ENCODE measurements around the gene ANKS6. TPM values are rescaled to one million over a fixed set of nuclear protein-coding genes. Genes with fewer than 3 reads are reported as not detected.

ANKS6 gene
- total RNA-seq, 2 experiments from 2014 or later = 11.8 to 12.2 TPM

- Mint-ChIP-seq H3K4me1 (ENCODE audit: low read depth) (peaks cover 43% of the 10 kb centered on the region), H3K27me3 (no peaks in the 10 kb centered on the region), H3K4me3 (no peak overlapping the region), H3K36me3 (ENCODE audit: low read depth) (peaks cover 22% of the 10 kb centered on the region), H3K27ac (no peak overlapping the region), H3K9me3 (no peaks in the 10 kb centered on the region)
- ChIA-PET CTCF (no interaction called here), POLR2A (no interaction called here)
- Histone ChIP-seq H3K9me3 (ENCODE audit: control insufficient read depth in 1 of 2, insufficient read depth in 1 of 2, low read length in 2 of 2) (no peaks in the 10 kb centered on the region), H3K27me3 (ENCODE audit: control insufficient read depth in 1 of 2, insufficient read depth in 2 of 2, low read length in 2 of 2) (no peaks in the 10 kb centered on the region), H3K4me3 (ENCODE audit: low read length) (no peak overlapping the region), H3K4me1 (ENCODE audit: insufficient read depth, low read length) (peaks cover 31% of the 10 kb centered on the region), H3K36me3 (ENCODE audit: insufficient read depth, low read length) (peaks cover 9% of the 10 kb centered on the region), H3K27ac (ENCODE audit: low read depth in 1 of 2, low read length in 2 of 2) (no peak overlapping the region)
- intact Hi-C loops (cut with DNase I, micrococcal nuclease) = loop anchor here in 1 of 2 experiments (10.0 kb wide), 2 partner anchors 1088 to 1632 kb away; partner anchors contain the start of gene MSANTD3
- no peak for ATAC-seq (ENCODE audit: poor library complexity)
- DNase-seq = no peak
- TF ChIP-seq CTCF (IDR thresholded peaks at IDR 0.05) = no peak
Measured at GRCh38 chr9:98793031-98793430, 3.3 kb downstream of the ANKS6 start.

GRCh38 chr9:98791608-98792490 lies 4.5 kb downstream of the ANKS6 start:
- Histone ChIP-seq H3K27me3 (ENCODE audit: control insufficient read depth in 1 of 2, insufficient read depth in 2 of 2, low read length in 2 of 2) (no peaks in the 10 kb centered on the region), H3K36me3 (ENCODE audit: insufficient read depth, low read length) (peaks cover 9% of the 10 kb centered on the region), H3K4me3 (ENCODE audit: low read length) (no peak overlapping the region), H3K4me1 (ENCODE audit: insufficient read depth, low read length) (peaks cover 27% of the 10 kb centered on the region), H3K27ac (ENCODE audit: low read depth in 1 of 2, low read length in 2 of 2) (no peak overlapping the region), H3K9me3 (ENCODE audit: control insufficient read depth in 1 of 2, insufficient read depth in 1 of 2, low read length in 2 of 2) (no peaks in the 10 kb centered on the region)
- no peak for TF ChIP-seq CTCF (IDR thresholded peaks at IDR 0.05)
- POLR2A ChIA-PET = no interaction called here
- H3K36me3 Mint-ChIP-seq (ENCODE audit: low read depth) = peaks cover 19% of the 10 kb centered on the region
- no peaks in the 10 kb centered on the region for H3K27me3 Mint-ChIP-seq
- H3K9me3 Mint-ChIP-seq = no peaks in the 10 kb centered on the region
- intact Hi-C loops (cut with DNase I, micrococcal nuclease) = loop anchor here in 1 of 2 experiments (2.0 to 10.0 kb wide), 3 partner anchors 475 to 1633 kb away; partner anchors contain the start of gene MSANTD3
- CTCF ChIA-PET = no interaction called here
- H3K4me1 Mint-ChIP-seq (ENCODE audit: low read depth) = peaks cover 37% of the 10 kb centered on the region
- DNase-seq (no peak), ATAC-seq (ENCODE audit: poor library complexity) (no peak)
- no peak overlapping the region for H3K27ac Mint-ChIP-seq
- no peak overlapping the region for H3K4me3 Mint-ChIP-seq

- intact Hi-C loops (cut with DNase I, micrococcal nuclease) = loop anchor here in 1 of 2 experiments (2.0 to 10.0 kb wide), 3 partner anchors 474 to 1634 kb away; partner anchors contain the start of gene MSANTD3
- Histone ChIP-seq H3K9me3 (ENCODE audit: control insufficient read depth in 1 of 2, insufficient read depth in 1 of 2, low read length in 2 of 2) (no peaks in the 10 kb centered on the region), H3K4me1 (ENCODE audit: insufficient read depth, low read length) (peaks cover 24% of the 10 kb centered on the region), H3K4me3 (ENCODE audit: low read length) (no peak overlapping the region), H3K27me3 (ENCODE audit: control insufficient read depth in 1 of 2, insufficient read depth in 2 of 2, low read length in 2 of 2) (no peaks in the 10 kb centered on the region), H3K36me3 (ENCODE audit: insufficient read depth, low read length) (peaks cover 9% of the 10 kb centered on the region), H3K27ac (ENCODE audit: low read depth in 1 of 2, low read length in 2 of 2) (no peak overlapping the region)
- Mint-ChIP-seq H3K4me3 (no peak overlapping the region), H3K9me3 (no peaks in the 10 kb centered on the region), H3K27ac (no peak overlapping the region), H3K36me3 (ENCODE audit: low read depth) (peaks cover 16% of the 10 kb centered on the region), H3K4me1 (ENCODE audit: low read depth) (peaks cover 37% of the 10 kb centered on the region), H3K27me3 (no peaks in the 10 kb centered on the region)
- ATAC-seq (ENCODE audit: poor library complexity) = peak; percentile 69
- peak; percentile 94 for TF ChIP-seq CTCF (IDR thresholded peaks at IDR 0.05)
- POLR2A ChIA-PET = no interaction called here
- CTCF ChIA-PET = no interaction called here
- DNase-seq = peak; percentile 19 to 80 (median 40)
Measured at GRCh38 chr9:98790842-98791607, 5.3 kb downstream of the ANKS6 start.

Data from CD4-positive, alpha-beta T cell (primary cell).